GM06990 (cell line): ENCODE measurements around the gene SLC6A15.

Experiments
- DNase-seq: peaks from one replicate; pipeline ENCODE4 v3.0.0-alpha.2; 2011; ENCODE audit not compliant: insufficient read length; ENCODE audit errors: extremely low read depth
- H3K27me3 ChIP-seq: replicated peaks from 2 replicates; pipeline ENCODE4 v1.6.0; 2011; ENCODE audit warnings: low read length; ENCODE audit not compliant: control insufficient read depth, insufficient read depth
- H3K36me3 ChIP-seq: 2 replicates; pipeline ENCODE4 v1.5.1; 2011; ENCODE audit warnings: low read length; ENCODE audit not compliant: control insufficient read depth, insufficient read depth
- H3K4me3 ChIP-seq: replicated peaks from 2 replicates; pipeline ENCODE4 v1.5.1; 2011; ENCODE audit warnings: low read depth, mild to moderate bottlenecking, control low read depth, low read length
- TF ChIP-seq, protein P1 (sequence below): IDR thresholded peaks from 2 replicates; pipeline ENCODE4 v1.5.1; 2011; ENCODE audit warnings: low read length, control low read depth, mild to moderate bottlenecking, inconsistent platforms; ENCODE audit not compliant: insufficient read depth, poor library complexity, severe bottlenecking

The SLC6A15 gene

DNA sequence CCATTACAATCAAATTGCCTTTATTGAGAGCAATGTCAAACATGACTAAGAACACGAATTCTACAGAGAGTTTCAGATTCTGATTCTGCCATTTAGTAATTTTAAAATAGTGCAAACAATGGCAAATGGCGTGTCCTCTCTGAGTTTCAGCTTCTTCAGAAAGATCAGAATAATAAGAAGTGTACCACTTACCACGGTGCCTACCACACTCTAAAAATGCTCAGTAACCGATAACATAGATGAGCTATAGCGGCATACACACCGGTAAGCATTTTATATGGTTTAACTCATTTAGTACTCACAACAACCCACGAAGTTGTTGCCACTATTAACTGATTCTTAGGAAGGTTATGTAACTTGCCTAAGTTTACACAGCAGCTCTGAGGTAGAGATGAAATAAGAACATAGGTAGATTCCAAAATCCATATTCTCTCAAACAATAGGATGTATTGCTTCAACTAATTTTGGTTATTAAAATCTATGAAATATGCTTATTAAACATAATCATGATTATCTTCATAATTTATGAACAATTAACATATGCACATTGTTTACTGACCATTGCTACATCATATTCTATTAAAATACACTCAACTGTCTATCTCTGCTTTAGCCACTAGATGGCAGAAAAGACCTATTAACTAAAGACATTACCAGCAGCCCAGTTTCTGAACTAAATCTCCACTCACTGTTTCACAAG lies 38.3 kb downstream of the SLC6A15 start:
- H3K4me3 ChIP-seq, result no peak overlapping the region
- no peak for DNase-seq
- TF ChIP-seq, protein P1, sequence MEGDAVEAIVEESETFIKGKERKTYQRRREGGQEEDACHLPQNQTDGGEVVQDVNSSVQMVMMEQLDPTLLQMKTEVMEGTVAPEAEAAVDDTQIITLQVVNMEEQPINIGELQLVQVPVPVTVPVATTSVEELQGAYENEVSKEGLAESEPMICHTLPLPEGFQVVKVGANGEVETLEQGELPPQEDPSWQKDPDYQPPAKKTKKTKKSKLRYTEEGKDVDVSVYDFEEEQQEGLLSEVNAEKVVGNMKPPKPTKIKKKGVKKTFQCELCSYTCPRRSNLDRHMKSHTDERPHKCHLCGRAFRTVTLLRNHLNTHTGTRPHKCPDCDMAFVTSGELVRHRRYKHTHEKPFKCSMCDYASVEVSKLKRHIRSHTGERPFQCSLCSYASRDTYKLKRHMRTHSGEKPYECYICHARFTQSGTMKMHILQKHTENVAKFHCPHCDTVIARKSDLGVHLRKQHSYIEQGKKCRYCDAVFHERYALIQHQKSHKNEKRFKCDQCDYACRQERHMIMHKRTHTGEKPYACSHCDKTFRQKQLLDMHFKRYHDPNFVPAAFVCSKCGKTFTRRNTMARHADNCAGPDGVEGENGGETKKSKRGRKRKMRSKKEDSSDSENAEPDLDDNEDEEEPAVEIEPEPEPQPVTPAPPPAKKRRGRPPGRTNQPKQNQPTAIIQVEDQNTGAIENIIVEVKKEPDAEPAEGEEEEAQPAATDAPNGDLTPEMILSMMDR, result peak; percentile 65
- H3K36me3 ChIP-seq, result no peaks in the 10 kb centered on the region
- no peaks in the 10 kb centered on the region for H3K27me3 ChIP-seq

DNA sequence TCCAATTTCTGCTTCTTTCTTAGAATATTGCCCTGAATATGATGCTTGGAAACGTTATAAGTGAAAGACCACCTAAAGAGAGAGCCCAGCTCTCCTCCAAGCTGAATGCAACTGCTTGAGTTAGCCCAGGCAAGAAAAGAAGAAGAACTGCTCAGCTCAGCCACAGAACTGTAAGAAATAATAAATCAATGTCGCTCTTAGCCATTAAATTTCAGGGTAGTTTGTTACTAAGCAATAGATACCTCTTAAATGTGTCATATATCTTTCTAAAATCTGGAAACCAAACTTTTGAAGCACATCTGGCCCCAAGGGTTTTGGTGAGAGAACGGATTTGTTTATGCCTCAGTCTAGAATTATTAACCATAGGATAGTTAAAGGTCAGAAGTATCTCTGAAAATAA lies 50.4 kb downstream of the SLC6A15 start:
- no peaks in the 10 kb centered on the region for H3K27me3 ChIP-seq
- no peak overlapping the region for H3K4me3 ChIP-seq
- H3K36me3 ChIP-seq, result no peaks in the 10 kb centered on the region
- TF ChIP-seq, protein P1, result no peak
- DNase-seq, result no peak

DNA sequence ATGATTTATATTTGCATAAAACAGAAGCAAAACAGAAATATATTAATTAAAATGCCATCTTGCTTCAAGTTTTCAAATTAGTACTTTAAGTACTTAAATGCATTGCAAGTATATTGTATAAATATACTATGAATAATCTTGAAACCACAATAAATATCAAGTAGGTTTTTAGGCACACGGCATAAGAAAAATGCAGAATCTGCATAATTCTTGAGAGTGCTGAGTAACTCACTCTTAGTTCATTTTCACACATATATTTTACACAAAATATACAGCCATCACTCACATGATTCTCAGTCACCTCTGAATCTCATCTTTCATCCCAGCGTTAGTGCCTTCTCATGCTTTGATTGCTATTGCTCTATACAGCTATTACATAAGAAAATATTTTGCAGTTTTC lies 51.9 kb downstream of the SLC6A15 start:
- TF ChIP-seq, protein P1, result no peak
- DNase-seq, result no peak
- Histone ChIP-seq H3K36me3 (no peaks in the 10 kb centered on the region), H3K27me3 (no peaks in the 10 kb centered on the region), H3K4me3 (no peak overlapping the region)

DNA sequence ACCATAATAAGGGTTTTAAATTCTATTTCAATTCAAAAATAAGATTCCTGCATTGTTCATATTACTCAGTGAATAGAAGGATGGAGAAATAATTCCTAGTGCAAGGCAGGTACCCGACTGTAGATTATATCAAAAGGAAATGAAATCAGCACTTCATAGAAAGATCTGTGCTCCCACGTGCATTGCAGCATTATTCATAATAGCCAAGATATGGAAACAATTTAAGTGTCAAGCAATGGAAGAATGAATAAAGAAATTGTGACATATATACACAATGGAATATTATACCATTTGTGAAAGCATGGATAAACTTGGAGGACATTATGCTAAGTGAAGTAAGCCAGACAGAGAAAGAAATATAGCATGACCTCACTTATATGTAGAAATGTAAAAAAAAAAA lies 53.8 kb downstream of the SLC6A15 start:
- DNase-seq, result no peak
- Histone ChIP-seq H3K36me3 (no peaks in the 10 kb centered on the region), H3K27me3 (no peaks in the 10 kb centered on the region), H3K4me3 (no peak overlapping the region)
- TF ChIP-seq, protein P1, result no peak

DNA sequence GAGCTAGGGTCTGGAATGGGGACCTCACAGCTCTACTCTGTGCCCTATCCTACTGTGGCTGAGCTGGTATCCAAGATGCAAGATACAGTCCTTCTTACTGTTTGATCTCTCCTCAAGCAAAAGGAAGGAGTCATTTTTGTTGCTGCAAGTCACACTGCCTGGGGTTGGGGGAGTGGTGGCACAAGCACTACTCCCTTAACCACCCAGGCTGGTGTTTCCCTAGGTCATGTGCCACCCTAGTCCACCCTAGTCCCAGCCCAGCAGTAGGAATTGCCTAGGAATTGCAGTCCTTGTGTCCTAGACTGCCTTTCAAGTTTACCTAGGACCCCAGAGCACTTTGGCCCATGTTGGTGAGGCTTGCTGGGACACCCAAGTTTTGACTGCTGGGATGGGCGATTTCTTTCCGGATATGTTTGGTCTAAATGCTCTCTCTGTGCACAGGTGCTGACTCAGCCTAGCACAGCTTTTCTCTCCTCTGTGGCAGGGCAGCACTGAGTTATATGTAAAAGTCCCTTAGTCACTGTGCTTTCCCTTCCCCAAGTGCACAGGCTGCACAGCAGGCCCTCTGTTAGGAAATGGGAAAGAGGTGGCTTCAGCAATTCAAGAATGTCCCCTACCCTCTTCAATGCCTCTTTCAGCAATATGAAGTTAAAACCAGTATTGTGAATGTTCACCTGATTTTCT lies 54.9 kb downstream of the SLC6A15 start:
- no peak overlapping the region for H3K4me3 ChIP-seq
- no peaks in the 10 kb centered on the region for H3K36me3 ChIP-seq
- TF ChIP-seq, protein P1, result no peak
- no peaks in the 10 kb centered on the region for H3K27me3 ChIP-seq
- no peak for DNase-seq
